ENCODE results near the gene ANTXR2. TPM values are rescaled to one million over a fixed set of nuclear protein-coding genes. Genes with fewer than 3 reads are reported as not detected.
"Not testable (repeated sequence)": the region's sequence is repeated elsewhere in the genome, so short reads cannot be mapped to it uniquely, and the experiment has no call there.

Gene ANTXR2
- total RNA-seq (2014; rRNA removed; shearing (Covaris generic)) = 57.8 and 72.0 TPM in 2 replicates

GRCh38 chr4:80072744-80073472, at the start of gene ANTXR2:
ANTXR2 (minus strand) TSS chr4:80073229; CDS start chr4:80072560, 669 bp downstream.
- DNase-seq (ENCODE audit: low read depth in 1 of 2, low spot score in 2 of 2) = peak; percentile 93 to 96
- Histone ChIP-seq H3K36me3 (peaks cover 30% of the 10 kb centered on the region), H3K4me3 (peak within 1 kb of the TSS; percentile 74), H3K27me3 (replicated peaks) (no peaks in the 10 kb centered on the region), H3K27ac (peak within 1 kb of the TSS; percentile 78), H3K9me3 (replicated peaks) (no peaks in the 10 kb centered on the region), H3K4me1 (replicated peaks) (peaks cover 29% of the 10 kb centered on the region)

GRCh38 chr4:80121815-80122214, 48.8 kb upstream of the ANTXR2 start:
- peaks cover 15% of the 10 kb centered on the region for H3K4me1 ChIP-seq (replicated peaks)
- DNase-seq (ENCODE audit: low read depth in 1 of 2, low spot score in 2 of 2); H3K4me3 ChIP-seq; H3K36me3 ChIP-seq; H3K27me3 ChIP-seq (replicated peaks); H3K27ac ChIP-seq; H3K9me3 ChIP-seq (replicated peaks): not testable (repeated sequence)

- not testable (repeated sequence) for H3K27ac ChIP-seq; H3K36me3 ChIP-seq; H3K27me3 ChIP-seq (replicated peaks); DNase-seq (ENCODE audit: low read depth in 1 of 2, low spot score in 2 of 2); H3K4me3 ChIP-seq; H3K9me3 ChIP-seq (replicated peaks)
- peaks cover 16% of the 10 kb centered on the region for H3K4me1 ChIP-seq (replicated peaks)
These were observed 46.6 kb upstream of the ANTXR2 start for GRCh38 chr4:80119620-80120019.

GRCh38 chr4:80116516-80116915, 43.5 kb upstream of the ANTXR2 start:
- H3K36me3 ChIP-seq = no peaks in the 10 kb centered on the region
- H3K9me3 ChIP-seq (replicated peaks) = no peaks in the 10 kb centered on the region
- H3K27ac ChIP-seq = no peak overlapping the region
- no peaks in the 10 kb centered on the region for H3K27me3 ChIP-seq (replicated peaks)
- no peak for DNase-seq (ENCODE audit: low read depth in 1 of 2, low spot score in 2 of 2)
- no peak overlapping the region for H3K4me3 ChIP-seq
- H3K4me1 ChIP-seq (replicated peaks) = peaks cover 16% of the 10 kb centered on the region

- peak; percentile 54 to 70 for DNase-seq (ENCODE audit: low read depth in 1 of 2, low spot score in 2 of 2)
- peak overlapping the region; percentile 53 for H3K27ac ChIP-seq
These were observed 42.5 kb upstream of the ANTXR2 start for GRCh38 chr4:80115368-80116181.

GRCh38 chr4:80114732-80115265, 41.8 kb upstream of the ANTXR2 start:
- Histone ChIP-seq H3K36me3 (no peaks in the 10 kb centered on the region), H3K27me3 (replicated peaks) (no peaks in the 10 kb centered on the region), H3K4me3 (no peak overlapping the region), H3K4me1 (replicated peaks) (peaks cover 16% of the 10 kb centered on the region), H3K27ac (no peak overlapping the region), H3K9me3 (replicated peaks) (no peaks in the 10 kb centered on the region)
- DNase-seq (ENCODE audit: low read depth in 1 of 2, low spot score in 2 of 2) = no peak

More at GRCh38 chr4:80115368-80116181, 42.5 kb upstream of the ANTXR2 start:
- Histone ChIP-seq H3K36me3 (no peaks in the 10 kb centered on the region), H3K4me1 (replicated peaks) (peaks cover 16% of the 10 kb centered on the region), H3K27me3 (replicated peaks) (no peaks in the 10 kb centered on the region), H3K4me3 (no peak overlapping the region), H3K9me3 (replicated peaks) (no peaks in the 10 kb centered on the region)

GRCh38 chr4:80113615-80114014, 40.6 kb upstream of the ANTXR2 start:
- H3K4me3 ChIP-seq = no peak overlapping the region
- H3K4me1 ChIP-seq (replicated peaks) = peaks cover 16% of the 10 kb centered on the region

GRCh38 chr4:80112236-80112635, 39.2 kb upstream of the ANTXR2 start:
- no peak for DNase-seq (ENCODE audit: low read depth in 1 of 2, low spot score in 2 of 2)
- no peaks in the 10 kb centered on the region for H3K27me3 ChIP-seq (replicated peaks)
- no peaks in the 10 kb centered on the region for H3K9me3 ChIP-seq (replicated peaks)

More at GRCh38 chr4:80113615-80114014, 40.6 kb upstream of the ANTXR2 start:
- no peaks in the 10 kb centered on the region for H3K27me3 ChIP-seq (replicated peaks)
- no peak overlapping the region for H3K27ac ChIP-seq
- H3K36me3 ChIP-seq = no peaks in the 10 kb centered on the region
- no peak for DNase-seq (ENCODE audit: low read depth in 1 of 2, low spot score in 2 of 2)
- H3K9me3 ChIP-seq (replicated peaks) = no peaks in the 10 kb centered on the region

GRCh38 chr4:80111276-80111675, 38.2 kb upstream of the ANTXR2 start:
- Histone ChIP-seq H3K36me3 (no peaks in the 10 kb centered on the region), H3K4me1 (replicated peaks) (peaks cover 16% of the 10 kb centered on the region), H3K9me3 (replicated peaks) (no peaks in the 10 kb centered on the region), H3K27me3 (replicated peaks) (no peaks in the 10 kb centered on the region), H3K27ac (no peak overlapping the region), H3K4me3 (no peak overlapping the region)
- no peak for DNase-seq (ENCODE audit: low read depth in 1 of 2, low spot score in 2 of 2)

More at GRCh38 chr4:80112236-80112635, 39.2 kb upstream of the ANTXR2 start:
- H3K27ac ChIP-seq = no peak overlapping the region
- no peaks in the 10 kb centered on the region for H3K36me3 ChIP-seq
- H3K4me1 ChIP-seq (replicated peaks) = peaks cover 16% of the 10 kb centered on the region
- H3K4me3 ChIP-seq = no peak overlapping the region

- Histone ChIP-seq H3K36me3 (no peaks in the 10 kb centered on the region), H3K9me3 (replicated peaks) (no peaks in the 10 kb centered on the region), H3K4me1 (replicated peaks) (no peaks in the 10 kb centered on the region), H3K27ac (no peak overlapping the region), H3K4me3 (no peak overlapping the region), H3K27me3 (replicated peaks) (no peaks in the 10 kb centered on the region)
- DNase-seq (ENCODE audit: low read depth in 1 of 2, low spot score in 2 of 2) = no peak
These were observed 34.3 kb upstream of the ANTXR2 start for GRCh38 chr4:80107374-80107773.

- no peak for DNase-seq (ENCODE audit: low read depth in 1 of 2, low spot score in 2 of 2)
- Histone ChIP-seq H3K27ac (no peak overlapping the region), H3K27me3 (replicated peaks) (no peaks in the 10 kb centered on the region), H3K4me3 (no peak overlapping the region), H3K9me3 (replicated peaks) (no peaks in the 10 kb centered on the region), H3K4me1 (replicated peaks) (peaks cover 6% of the 10 kb centered on the region; the same call in 1 of the 2 replicates), H3K36me3 (no peaks in the 10 kb centered on the region)
These were observed 31.9 kb upstream of the ANTXR2 start for GRCh38 chr4:80104927-80105326.

GRCh38 chr4:80103629-80104028, 30.6 kb upstream of the ANTXR2 start:
- no peak overlapping the region for H3K27ac ChIP-seq
- DNase-seq (ENCODE audit: low read depth in 1 of 2, low spot score in 2 of 2) = no peak
- H3K27me3 ChIP-seq (replicated peaks) = no peaks in the 10 kb centered on the region
- peaks cover 11% of the 10 kb centered on the region; the same call in 1 of the 2 replicates for H3K4me1 ChIP-seq (replicated peaks)
- no peaks in the 10 kb centered on the region for H3K9me3 ChIP-seq (replicated peaks)
- H3K36me3 ChIP-seq = no peaks in the 10 kb centered on the region
- no peak overlapping the region for H3K4me3 ChIP-seq

GRCh38 chr4:80101792-80102116, 28.7 kb upstream of the ANTXR2 start:
- no peak overlapping the region for H3K27ac ChIP-seq
- no peaks in the 10 kb centered on the region for H3K9me3 ChIP-seq (replicated peaks)
- no peak for DNase-seq (ENCODE audit: low read depth in 1 of 2, low spot score in 2 of 2)
- H3K36me3 ChIP-seq = no peaks in the 10 kb centered on the region
- no peaks in the 10 kb centered on the region for H3K27me3 ChIP-seq (replicated peaks)
- no peak overlapping the region for H3K4me3 ChIP-seq
- peaks cover 17% of the 10 kb centered on the region for H3K4me1 ChIP-seq (replicated peaks)

All from SJSA1 (cell line).